Epidermal melanocyte (primary cell): ENCODE measurements around the gene CANT1.

Experiments used
- DNase-seq: peaks from one replicate; pipeline ENCODE4 v3.0.0; 2011; ENCODE audit warnings: low spot score; ENCODE audit not compliant: insufficient read length

The CANT1 gene

GRCh38 chr17:79008666-79009387 is 737 bp downstream of the CANT1 start:
- DNase-seq = peak; percentile 12

GRCh38 chr17:79007504-79008381 is 1.8 kb downstream of the CANT1 start:
- DNase-seq = peak; percentile 7

- no peak for DNase-seq
Observed at GRCh38 chr17:79006794-79007503, 2.6 kb downstream of the CANT1 start.

GRCh38 chr17:79006046-79006445 is 3.5 kb downstream of the CANT1 start:
- DNase-seq = no peak

GRCh38 chr17:79005063-79005861 is 4.3 kb downstream of the CANT1 start:
- no peak for DNase-seq

GRCh38 chr17:79003661-79004411 is 5.7 kb downstream of the CANT1 start:
- no peak for DNase-seq

- DNase-seq = peak; percentile 5
Observed at GRCh38 chr17:79002796-79003593, 6.6 kb downstream of the CANT1 start.

- no peak for DNase-seq
Observed at GRCh38 chr17:79002291-79002690, 7.3 kb downstream of the CANT1 start.

- DNase-seq = peak; percentile 11
Observed at GRCh38 chr17:79001190-79002020, 8.2 kb downstream of the CANT1 start.

GRCh38 chr17:79000396-79001189 is 9.0 kb downstream of the CANT1 start:
- DNase-seq = no peak

GRCh38 chr17:78999947-79000395 is 9.6 kb downstream of the CANT1 start:
- no peak for DNase-seq

GRCh38 chr17:78999056-78999768 is 10.4 kb downstream of the CANT1 start:
- DNase-seq = peak; percentile 9

- DNase-seq = peak; percentile 8
Observed at GRCh38 chr17:78998311-78999055, 11.1 kb downstream of the CANT1 start.

GRCh38 chr17:78997881-78998280 is 11.7 kb downstream of the CANT1 start:
- DNase-seq = peak; percentile 5

GRCh38 chr17:78997231-78997741 is 12.3 kb downstream of the CANT1 start:
- peak; percentile 9 for DNase-seq

- peak; percentile 12 for DNase-seq
Observed at GRCh38 chr17:78996781-78997201, 12.8 kb downstream of the CANT1 start.
